IMR-90 (cell line): ENCODE data around the gene KRTAP5-10. TPM values are rescaled to one million over a fixed set of nuclear protein-coding genes. Genes with fewer than 3 reads are reported as not detected.

Source experiments
- ATAC-seq: fragments of 200-7000 bp; cut with Tn5 transposase; 2 replicates; pipeline ENCODE4 v1.9.1; 2020; ENCODE audit warnings: low read depth, mild to moderate bottlenecking, moderate library complexity
- BruUV-seq: library from RNA; stranded (reverse); fragments of 400-500 nt; replicated peaks from 2 replicates; lab custom pipeline; 2021; lab: Mats Ljungman, UMichigan
- CTCF ChIA-PET: fragments of 300-600 bp; formaldehyde crosslinking; extraction: SDS; loops from one replicate; lab custom pipeline; 2021; ENCODE audit warnings: antibody characterized with exemption; lab: Yijun Ruan, JAX
- POLR2A ChIA-PET: fragments of 300-600 bp; sonication (Branson Sonifier 250); formaldehyde crosslinking; loops from one replicate; lab custom pipeline; 2022; ENCODE audit warnings: antibody characterized with exemption; ENCODE audit not compliant: unreplicated experiment; lab: Charles Lee
- DNase-seq: peaks from one replicate; pipeline ENCODE4 v3.0.0; 2013
- H2AFZ ChIP-seq: replicated peaks from 2 replicates; pipeline ENCODE3; 2013; ENCODE audit warnings: low read length, mild to moderate bottlenecking; ENCODE audit not compliant: poor library complexity
- H2AK5ac ChIP-seq: 2 replicates; pipeline ENCODE4 v1.6.1; 2013; ENCODE audit warnings: low read depth, low read length, inconsistent platforms
- H2AK9ac ChIP-seq: replicated peaks from 2 replicates; pipeline ENCODE3; 2013; ENCODE audit warnings: mild to moderate bottlenecking, low read depth, low read length, moderate library complexity; ENCODE audit not compliant: poor library complexity
- H2BK120ac ChIP-seq: 2 replicates; pipeline ENCODE4 v1.6.1; 2013; ENCODE audit warnings: low read depth, low read length, inconsistent platforms
- H2BK15ac ChIP-seq: 3 replicates; pipeline ENCODE4 v1.6.1; 2013; ENCODE audit warnings: low read depth, low read length, inconsistent platforms
- H2BK20ac ChIP-seq: 2 replicates; pipeline ENCODE4 v1.6.1; 2013; ENCODE audit warnings: low read depth, mild to moderate bottlenecking, inconsistent platforms, low read length, moderate library complexity
- H2BK5ac ChIP-seq: 2 replicates; pipeline ENCODE4 v1.6.1; 2013; ENCODE audit warnings: mild to moderate bottlenecking, low read depth, low read length, inconsistent platforms; ENCODE audit not compliant: poor library complexity, severe bottlenecking
- H3K14ac ChIP-seq: replicated peaks from 2 replicates; pipeline ENCODE4 v1.6.1; 2013; ENCODE audit warnings: low read depth, low read length, inconsistent platforms
- H3K18ac ChIP-seq: 2 replicates; pipeline ENCODE4 v1.6.1; 2013; ENCODE audit warnings: low read depth, low read length, control low read depth
- H3K23ac ChIP-seq: 2 replicates; pipeline ENCODE4 v1.6.1; 2013; ENCODE audit warnings: low read depth, low read length, inconsistent platforms
- H3K27ac ChIP-seq: 2 replicates; pipeline ENCODE4 v1.5.1; 2013; ENCODE audit warnings: mild to moderate bottlenecking, control low read depth, low read length; ENCODE audit not compliant: insufficient read depth
- H3K27me3 ChIP-seq: 2 replicates; pipeline ENCODE4 v1.6.1; 2013; ENCODE audit warnings: low read length; ENCODE audit not compliant: control insufficient read depth, insufficient read depth
- H3K36me3 ChIP-seq: 2 replicates; pipeline ENCODE4 v1.6.1; 2013; ENCODE audit warnings: low read length, mixed read lengths; ENCODE audit not compliant: control insufficient read depth, insufficient read depth
- H3K4ac ChIP-seq: 2 replicates; pipeline ENCODE4 v1.6.1; 2013; ENCODE audit warnings: low read depth, low read length, inconsistent platforms
- H3K4me1 ChIP-seq: 2 replicates; pipeline ENCODE4 v1.6.1; 2013; ENCODE audit warnings: low read length, mixed read lengths; ENCODE audit not compliant: control insufficient read depth, insufficient read depth
- H3K4me2 ChIP-seq: 2 replicates; pipeline ENCODE4 v1.6.1; 2013; ENCODE audit warnings: low read depth, mild to moderate bottlenecking, control low read depth, low read length, moderate library complexity
- H3K4me3 ChIP-seq: 2 replicates; pipeline ENCODE4 v1.5.1; 2013; ENCODE audit warnings: low read depth, mild to moderate bottlenecking, control low read depth, low read length, moderate library complexity; ENCODE audit not compliant: insufficient read depth
- H3K56ac ChIP-seq: 2 replicates; pipeline ENCODE4 v1.6.1; 2013; ENCODE audit warnings: low read length, inconsistent platforms; ENCODE audit not compliant: insufficient read depth; ENCODE audit errors: extremely low read depth
- H3K79me1 ChIP-seq, 2 experiments: 2 replicates each; pipeline ENCODE4 v1.6.1; 2013; ENCODE audit warnings: low read length in 2 of 2, inconsistent platforms in 1 of 2, low read depth in 1 of 2
- H3K9ac ChIP-seq: 2 replicates; pipeline ENCODE4 v1.6.1; 2013; ENCODE audit warnings: low read depth, low read length, control low read depth
- H3K9me1 ChIP-seq: 2 replicates; pipeline ENCODE4 v1.6.1; 2013; ENCODE audit warnings: low read length, inconsistent platforms; ENCODE audit not compliant: insufficient read depth
- H3K9me3 ChIP-seq: 2 replicates; pipeline ENCODE4 v1.6.1; 2013; ENCODE audit warnings: low read length; ENCODE audit not compliant: control insufficient read depth, insufficient read depth
- H4K20me1 ChIP-seq: 2 replicates; pipeline ENCODE4 v1.6.1; 2013; ENCODE audit warnings: low read length, inconsistent platforms; ENCODE audit not compliant: insufficient read depth
- H4K5ac ChIP-seq: 2 replicates; pipeline ENCODE4 v1.6.1; 2013; ENCODE audit warnings: mild to moderate bottlenecking, low read depth, low read length, control low read depth
- H4K8ac ChIP-seq, 2 experiments: 2 replicates each; pipeline ENCODE4 v1.6.1; 2013; ENCODE audit warnings: low read depth in 2 of 2, low read length in 2 of 2, control low read depth in 1 of 2, inconsistent platforms in 1 of 2
- H4K91ac ChIP-seq: 2 replicates; pipeline ENCODE4 v1.6.1; 2013; ENCODE audit warnings: low read depth, low read length, inconsistent platforms; ENCODE audit not compliant: insufficient read depth
- CHD1 ChIP-seq: IDR thresholded peaks from 2 replicates; pipeline ENCODE4 v1.6.1; 2012; ENCODE audit warnings: low read depth, low read length, improper control_type of control experiment
- CTCF ChIP-seq: conservative IDR thresholded peaks from 2 replicates; pipeline ENCODE4 v1.5.1; 2012; ENCODE audit warnings: mild to moderate bottlenecking, low read depth, low read length, improper control_type of control experiment
- ELK1 ChIP-seq: fragments of 150-350 bp; IDR thresholded peaks from 2 replicates; pipeline ENCODE4 v1.6.1; 2016; ENCODE audit warnings: low read depth, mild to moderate bottlenecking, low read length, moderate library complexity, borderline replicate concordance
- MAFK ChIP-seq: IDR thresholded peaks from 2 replicates; pipeline ENCODE4 v1.6.1; 2012; ENCODE audit warnings: low read depth, low read length, improper control_type of control experiment
- MAZ ChIP-seq: IDR thresholded peaks from 2 replicates; pipeline ENCODE4 v1.6.1; 2012; ENCODE audit warnings: low read depth, mild to moderate bottlenecking, low read length, improper control_type of control experiment, moderate library complexity, borderline replicate concordance
- NFE2L2 ChIP-seq: fragments of 150-350 bp; IDR thresholded peaks from 2 replicates; pipeline ENCODE4 v1.6.1; 2016; ENCODE audit warnings: low read depth, mild to moderate bottlenecking, low read length
- POLR2A ChIP-seq: IDR thresholded peaks from 2 replicates; pipeline ENCODE4 v1.6.1; 2012; ENCODE audit warnings: mild to moderate bottlenecking, low read depth, low read length
- RAD21 ChIP-seq: IDR thresholded peaks from 2 replicates; pipeline ENCODE4 v1.6.1; 2012; ENCODE audit warnings: low read length, improper control_type of control experiment
- RCOR1 ChIP-seq: IDR thresholded peaks from 2 replicates; pipeline ENCODE4 v1.6.1; 2012; ENCODE audit warnings: mild to moderate bottlenecking, low read length, improper control_type of control experiment; ENCODE audit not compliant: insufficient replicate concordance
- RFX5 ChIP-seq: IDR thresholded peaks from 2 replicates; pipeline ENCODE4 v1.8.0; 2012; ENCODE audit warnings: low read depth, mild to moderate bottlenecking, low read length, moderate library complexity
- SMC3 ChIP-seq: fragments of 150-350 bp; IDR thresholded peaks from 2 replicates; pipeline ENCODE4 v1.6.1; 2016; ENCODE audit warnings: low read depth, mild to moderate bottlenecking, antibody characterized with exemption, low read length, moderate library complexity
- USF2 ChIP-seq: fragments of 150-350 bp; IDR thresholded peaks from 2 replicates; pipeline ENCODE4 v1.6.1; 2017; ENCODE audit warnings: mild to moderate bottlenecking, antibody characterized with exemption, low read length, low read depth
- WGBS, 2 experiments: methylation state at CpG; one replicate each; pipeline versions ENCODE4 v1.1.5 to v1.1.7; 2013; ENCODE audit warnings: missing lambda C conversion rate in 2 of 2; ENCODE audit not compliant: insufficient read length in 1 of 2; ENCODE audit errors: extremely low coverage in 2 of 2; 5-methylcytosine and 5-hydroxymethylcytosine counted together
- dilution Hi-C: fragments of 300-500 bp; cut with HindIII; formaldehyde crosslinking; loops from one replicate; pipeline ENCODE4 v1.14.3; 2018; ENCODE audit warnings: low sequenced_read_pairs; ENCODE audit not compliant: unreplicated experiment
- in situ Hi-C: fragments of 300-500 bp; cut with MboI; formaldehyde crosslinking; loops from 3 replicates; pipeline ENCODE4 v1.14.3; 2019; ENCODE audit warnings: low sequenced_read_pairs, inconsistent platforms, mixed read lengths
- intact Hi-C: fragments of 100-400 bp; cut with micrococcal nuclease; formaldehyde crosslinking; loops from 2 replicates; pipeline ENCODE4 v1.10.0; 2022
- polyA plus RNA-seq, 3 experiments: library from polyadenylated mRNA; depleted of rRNA; stranded (reverse); fragments of >200 nt; gene quantifications; 2 replicates each; pipeline ENCODE4 v1.2.3, GENCODE V29; 2012; ENCODE audit warnings: low replicate concordance in 1 of 3
- total RNA-seq: library from RNA; depleted of rRNA; stranded (reverse); fragments of >200 nt; gene quantifications from 2 replicates; pipeline ENCODE4 v1.2.3, GENCODE V29; 2012

The KRTAP5-10 gene
- total and polyA plus RNA-seq, 2 of the 4 experiments (the other 2 are of a cell fraction) = not detected

- no peak overlapping the region for H2AK5ac ChIP-seq
- DNase-seq (peak; percentile 62), ATAC-seq (peak; percentile 80)
- H2BK15ac ChIP-seq = no peak overlapping the region
- no peak overlapping the region for H4K91ac ChIP-seq
- H4K5ac ChIP-seq = no peak overlapping the region
- no peaks in the 10 kb centered on the region for H3K79me1 ChIP-seq
- no peak overlapping the region for H3K4me2 ChIP-seq
- no peak overlapping the region for H3K9ac ChIP-seq
- H3K27ac ChIP-seq = no peak overlapping the region
- no peak overlapping the region for H3K23ac ChIP-seq
- H4K8ac ChIP-seq = no peak overlapping the region
- H2BK5ac ChIP-seq = no peak overlapping the region
- no peak overlapping the region for H2BK120ac ChIP-seq
- intact Hi-C loops = loop anchor here (1.0 kb wide), 1 partner anchor 37 kb away; no protein-coding TSS in a partner anchor
- peaks cover 12% of the 10 kb centered on the region for H3K27me3 ChIP-seq
- no peaks in the 10 kb centered on the region for H3K9me1 ChIP-seq
- no peak overlapping the region for H2AFZ ChIP-seq
- H3K4me1 ChIP-seq = no peaks in the 10 kb centered on the region
- H3K4ac ChIP-seq = no peak overlapping the region
- TF ChIP-seq POLR2A (no peak), NFE2L2 (no peak), SMC3 (no peak), MAFK (no peak), MAZ (no peak), RCOR1 (no peak), CTCF (peak; percentile 40), CHD1 (no peak), USF2 (no peak), ELK1 (no peak), RAD21 (peak; percentile 42), RFX5 (no peak)
- in situ Hi-C loops = no loop called here
- H2AK9ac ChIP-seq = no peak overlapping the region
- ChIA-PET CTCF (interaction anchor here (0.7 to 0.8 kb wide), 2 partner anchors 8 to 9 kb away, joined by 3 to 4 read pairs; no protein-coding TSS in a partner anchor), POLR2A (no interaction called here)
- H3K36me3 ChIP-seq = no peaks in the 10 kb centered on the region
- no peak overlapping the region for H3K4me3 ChIP-seq
- 13% methylated on average over 7 of the region's 8 CpGs; no CpG with 5 or more reads in 1 of the 2 experiments for WGBS, 2 experiments
- dilution Hi-C loops = no loop called here
- no peak overlapping the region for H3K18ac ChIP-seq
- H3K9me3 ChIP-seq = no peaks in the 10 kb centered on the region
- H2BK20ac ChIP-seq = no peak overlapping the region
- H3K56ac ChIP-seq = no peak overlapping the region
- H4K20me1 ChIP-seq = no peaks in the 10 kb centered on the region
- no TSS peak for BruUV-seq
- H3K14ac ChIP-seq = no peak overlapping the region
These were observed 2.0 kb upstream of the KRTAP5-10 start for GRCh38 chr11:71563406-71563805.
